Measurements from ENCODE around the gene OTULIN.

OTULIN gene

DNA sequence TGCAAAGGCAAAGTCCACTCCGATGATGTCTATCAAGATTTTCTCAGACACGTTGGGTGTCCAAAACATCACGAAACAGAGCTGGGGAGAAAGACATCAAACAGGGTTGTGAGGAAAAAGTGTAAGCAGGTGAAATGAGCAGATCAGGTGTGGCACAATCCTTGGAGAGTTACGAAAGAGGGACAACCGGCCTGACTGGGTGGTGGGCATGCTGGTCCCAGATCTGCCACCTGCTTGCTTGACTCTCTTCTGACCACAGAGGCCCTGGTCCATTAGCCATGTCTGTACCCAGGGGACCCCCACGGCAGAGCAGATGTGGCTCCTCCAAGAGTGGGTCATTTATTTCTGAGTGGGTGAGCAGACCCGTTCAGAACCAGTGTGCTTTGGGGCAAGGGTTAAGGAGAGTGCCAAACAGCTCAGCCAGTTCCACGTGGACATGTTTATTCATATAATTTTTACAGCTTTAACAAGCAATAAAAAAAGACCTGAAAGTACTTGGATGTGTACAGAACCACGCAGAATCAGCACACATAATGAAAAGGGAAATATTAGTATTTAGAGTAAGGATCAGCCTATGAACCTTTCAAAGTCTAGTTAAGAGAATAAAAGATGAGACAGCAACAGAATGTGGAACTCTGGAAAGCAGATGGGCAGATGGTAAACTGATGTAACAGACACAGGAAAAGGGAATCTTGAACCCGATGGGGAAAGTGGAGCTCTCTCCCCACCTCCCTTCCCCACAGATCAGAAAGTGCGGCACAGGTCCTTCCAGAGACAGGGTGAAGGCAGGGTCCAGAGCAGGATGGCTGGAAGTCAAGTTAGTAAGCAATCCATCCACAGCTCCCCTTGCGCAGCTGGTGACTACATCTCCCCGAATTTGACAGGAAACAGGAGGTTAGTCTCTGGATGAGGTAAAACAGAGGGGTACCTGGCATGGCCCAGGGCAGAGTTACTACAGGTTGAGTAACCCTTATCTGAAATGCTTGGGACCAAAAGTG lies 52.5 kb downstream of the OTULIN start:
- TF ChIP-seq ARNTL (CRISPR knock-in tag; IDR thresholded peaks at IDR 0.05; ENCODE audit: borderline replicate concordance, low read depth) (no peak), ZNF70 (CRISPR knock-in tag; IDR thresholded peaks at IDR 0.05) (no peak), TCF4 (CRISPR knock-in tag; IDR thresholded peaks at IDR 0.05; ENCODE audit: borderline replicate concordance) (no peak), ZC3H10 (CRISPR knock-in tag; IDR thresholded peaks at IDR 0.05) (no peak), BACH2 (CRISPR knock-in tag; IDR thresholded peaks at IDR 0.05; ENCODE audit: borderline replicate concordance) (no peak), PPARA (CRISPR knock-in tag; IDR thresholded peaks at IDR 0.05; ENCODE audit: borderline replicate concordance) (no peak), ZNF565 (CRISPR knock-in tag; conservative IDR thresholded peaks at IDR 0.05; ENCODE audit: low read depth) (no peak), TOX (CRISPR knock-in tag; IDR thresholded peaks at IDR 0.05; ENCODE audit: borderline replicate concordance) (no peak), SNAI2 (CRISPR knock-in tag; IDR thresholded peaks at IDR 0.05) (no peak), OSR1 (CRISPR knock-in tag; IDR thresholded peaks at IDR 0.05) (no peak)
- TF ChIP-seq, protein P1, sequence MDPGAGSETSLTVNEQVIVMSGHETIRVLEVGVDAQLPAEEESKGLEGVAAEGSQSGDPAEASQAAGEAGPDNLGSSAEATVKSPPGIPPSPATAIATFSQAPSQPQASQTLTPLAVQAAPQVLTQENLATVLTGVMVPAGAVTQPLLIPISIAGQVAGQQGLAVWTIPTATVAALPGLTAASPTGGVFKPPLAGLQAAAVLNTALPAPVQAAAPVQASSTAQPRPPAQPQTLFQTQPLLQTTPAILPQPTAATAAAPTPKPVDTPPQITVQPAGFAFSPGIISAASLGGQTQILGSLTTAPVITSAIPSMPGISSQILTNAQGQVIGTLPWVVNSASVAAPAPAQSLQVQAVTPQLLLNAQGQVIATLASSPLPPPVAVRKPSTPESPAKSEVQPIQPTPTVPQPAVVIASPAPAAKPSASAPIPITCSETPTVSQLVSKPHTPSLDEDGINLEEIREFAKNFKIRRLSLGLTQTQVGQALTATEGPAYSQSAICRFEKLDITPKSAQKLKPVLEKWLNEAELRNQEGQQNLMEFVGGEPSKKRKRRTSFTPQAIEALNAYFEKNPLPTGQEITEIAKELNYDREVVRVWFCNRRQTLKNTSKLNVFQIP (CRISPR knock-in tag; IDR thresholded peaks at IDR 0.05; ENCODE audit: borderline replicate concordance, low read depth), result no peak
- TF ChIP-seq, protein P2, sequence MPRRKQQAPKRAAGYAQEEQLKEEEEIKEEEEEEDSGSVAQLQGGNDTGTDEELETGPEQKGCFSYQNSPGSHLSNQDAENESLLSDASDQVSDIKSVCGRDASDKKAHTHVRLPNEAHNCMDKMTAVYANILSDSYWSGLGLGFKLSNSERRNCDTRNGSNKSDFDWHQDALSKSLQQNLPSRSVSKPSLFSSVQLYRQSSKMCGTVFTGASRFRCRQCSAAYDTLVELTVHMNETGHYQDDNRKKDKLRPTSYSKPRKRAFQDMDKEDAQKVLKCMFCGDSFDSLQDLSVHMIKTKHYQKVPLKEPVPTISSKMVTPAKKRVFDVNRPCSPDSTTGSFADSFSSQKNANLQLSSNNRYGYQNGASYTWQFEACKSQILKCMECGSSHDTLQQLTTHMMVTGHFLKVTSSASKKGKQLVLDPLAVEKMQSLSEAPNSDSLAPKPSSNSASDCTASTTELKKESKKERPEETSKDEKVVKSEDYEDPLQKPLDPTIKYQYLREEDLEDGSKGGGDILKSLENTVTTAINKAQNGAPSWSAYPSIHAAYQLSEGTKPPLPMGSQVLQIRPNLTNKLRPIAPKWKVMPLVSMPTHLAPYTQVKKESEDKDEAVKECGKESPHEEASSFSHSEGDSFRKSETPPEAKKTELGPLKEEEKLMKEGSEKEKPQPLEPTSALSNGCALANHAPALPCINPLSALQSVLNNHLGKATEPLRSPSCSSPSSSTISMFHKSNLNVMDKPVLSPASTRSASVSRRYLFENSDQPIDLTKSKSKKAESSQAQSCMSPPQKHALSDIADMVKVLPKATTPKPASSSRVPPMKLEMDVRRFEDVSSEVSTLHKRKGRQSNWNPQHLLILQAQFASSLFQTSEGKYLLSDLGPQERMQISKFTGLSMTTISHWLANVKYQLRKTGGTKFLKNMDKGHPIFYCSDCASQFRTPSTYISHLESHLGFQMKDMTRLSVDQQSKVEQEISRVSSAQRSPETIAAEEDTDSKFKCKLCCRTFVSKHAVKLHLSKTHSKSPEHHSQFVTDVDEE (CRISPR knock-in tag; IDR thresholded peaks at IDR 0.05), result no peak
- TF ChIP-seq, protein P3, sequence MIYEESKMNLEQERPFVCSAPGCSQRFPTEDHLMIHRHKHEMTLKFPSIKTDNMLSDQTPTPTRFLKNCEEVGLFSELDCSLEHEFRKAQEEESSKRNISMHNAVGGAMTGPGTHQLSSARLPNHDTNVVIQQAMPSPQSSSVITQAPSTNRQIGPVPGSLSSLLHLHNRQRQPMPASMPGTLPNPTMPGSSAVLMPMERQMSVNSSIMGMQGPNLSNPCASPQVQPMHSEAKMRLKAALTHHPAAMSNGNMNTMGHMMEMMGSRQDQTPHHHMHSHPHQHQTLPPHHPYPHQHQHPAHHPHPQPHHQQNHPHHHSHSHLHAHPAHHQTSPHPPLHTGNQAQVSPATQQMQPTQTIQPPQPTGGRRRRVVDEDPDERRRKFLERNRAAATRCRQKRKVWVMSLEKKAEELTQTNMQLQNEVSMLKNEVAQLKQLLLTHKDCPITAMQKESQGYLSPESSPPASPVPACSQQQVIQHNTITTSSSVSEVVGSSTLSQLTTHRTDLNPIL (CRISPR knock-in tag; IDR thresholded peaks at IDR 0.05; ENCODE audit: low read depth), result no peak
- TF ChIP-seq, protein P4, sequence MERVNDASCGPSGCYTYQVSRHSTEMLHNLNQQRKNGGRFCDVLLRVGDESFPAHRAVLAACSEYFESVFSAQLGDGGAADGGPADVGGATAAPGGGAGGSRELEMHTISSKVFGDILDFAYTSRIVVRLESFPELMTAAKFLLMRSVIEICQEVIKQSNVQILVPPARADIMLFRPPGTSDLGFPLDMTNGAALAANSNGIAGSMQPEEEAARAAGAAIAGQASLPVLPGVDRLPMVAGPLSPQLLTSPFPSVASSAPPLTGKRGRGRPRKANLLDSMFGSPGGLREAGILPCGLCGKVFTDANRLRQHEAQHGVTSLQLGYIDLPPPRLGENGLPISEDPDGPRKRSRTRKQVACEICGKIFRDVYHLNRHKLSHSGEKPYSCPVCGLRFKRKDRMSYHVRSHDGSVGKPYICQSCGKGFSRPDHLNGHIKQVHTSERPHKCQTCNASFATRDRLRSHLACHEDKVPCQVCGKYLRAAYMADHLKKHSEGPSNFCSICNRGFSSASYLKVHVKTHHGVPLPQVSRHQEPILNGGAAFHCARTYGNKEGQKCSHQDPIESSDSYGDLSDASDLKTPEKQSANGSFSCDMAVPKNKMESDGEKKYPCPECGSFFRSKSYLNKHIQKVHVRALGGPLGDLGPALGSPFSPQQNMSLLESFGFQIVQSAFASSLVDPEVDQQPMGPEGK (CRISPR knock-in tag; IDR thresholded peaks at IDR 0.05; ENCODE audit: borderline replicate concordance), result no peak

DNA sequence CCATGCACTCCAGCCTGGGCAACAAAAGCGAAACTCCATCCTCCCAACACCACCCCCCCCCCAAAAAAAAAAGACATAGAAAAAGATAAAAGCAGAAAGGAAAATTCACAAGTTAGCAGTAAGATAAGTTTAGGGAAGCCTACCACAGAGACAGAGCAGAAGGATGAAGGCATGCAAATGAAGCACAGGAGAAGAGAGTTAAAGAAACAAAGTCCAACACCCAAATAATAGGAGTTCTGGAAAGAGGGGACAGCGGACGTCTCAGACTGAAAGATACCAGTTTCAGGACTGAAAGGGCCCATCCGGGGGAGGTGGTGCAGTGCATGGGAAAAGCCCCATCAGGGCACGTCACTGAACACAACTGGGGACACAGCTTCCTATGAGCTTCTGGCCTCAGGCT lies 54.3 kb downstream of the OTULIN start:
- TF ChIP-seq ZNF70 (CRISPR knock-in tag; IDR thresholded peaks at IDR 0.05), result no peak
- TF ChIP-seq, protein P1 (CRISPR knock-in tag; IDR thresholded peaks at IDR 0.05; ENCODE audit: borderline replicate concordance, low read depth), result no peak
- no peak for TF ChIP-seq SNAI2 (CRISPR knock-in tag; IDR thresholded peaks at IDR 0.05)
- no peak for TF ChIP-seq GLIS3 (CRISPR knock-in tag; IDR thresholded peaks at IDR 0.05)
- no peak for TF ChIP-seq ZFP3 (CRISPR knock-in tag; IDR thresholded peaks at IDR 0.05)
- no peak for TF ChIP-seq BACH2 (CRISPR knock-in tag; IDR thresholded peaks at IDR 0.05; ENCODE audit: borderline replicate concordance)
- TF ChIP-seq, protein P5, sequence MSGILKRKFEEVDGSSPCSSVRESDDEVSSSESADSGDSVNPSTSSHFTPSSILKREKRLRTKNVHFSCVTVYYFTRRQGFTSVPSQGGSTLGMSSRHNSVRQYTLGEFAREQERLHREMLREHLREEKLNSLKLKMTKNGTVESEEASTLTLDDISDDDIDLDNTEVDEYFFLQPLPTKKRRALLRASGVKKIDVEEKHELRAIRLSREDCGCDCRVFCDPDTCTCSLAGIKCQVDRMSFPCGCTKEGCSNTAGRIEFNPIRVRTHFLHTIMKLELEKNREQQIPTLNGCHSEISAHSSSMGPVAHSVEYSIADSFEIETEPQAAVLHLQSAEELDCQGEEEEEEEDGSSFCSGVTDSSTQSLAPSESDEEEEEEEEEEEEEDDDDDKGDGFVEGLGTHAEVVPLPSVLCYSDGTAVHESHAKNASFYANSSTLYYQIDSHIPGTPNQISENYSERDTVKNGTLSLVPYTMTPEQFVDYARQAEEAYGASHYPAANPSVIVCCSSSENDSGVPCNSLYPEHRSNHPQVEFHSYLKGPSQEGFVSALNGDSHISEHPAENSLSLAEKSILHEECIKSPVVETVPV (CRISPR knock-in tag; IDR thresholded peaks at IDR 0.05), result no peak
- no peak for TF ChIP-seq ESRRG (CRISPR knock-in tag; IDR thresholded peaks at IDR 0.05)
- no peak for TF ChIP-seq PPARA (CRISPR knock-in tag; IDR thresholded peaks at IDR 0.05; ENCODE audit: borderline replicate concordance)
- no peak for TF ChIP-seq ZFP30 (CRISPR knock-in tag; IDR thresholded peaks at IDR 0.05)
- no peak for TF ChIP-seq ISL1 (CRISPR knock-in tag; IDR thresholded peaks at IDR 0.05)
- no peak for TF ChIP-seq ZC3H10 (CRISPR knock-in tag; IDR thresholded peaks at IDR 0.05)
- no peak for TF ChIP-seq ZNF8 (CRISPR knock-in tag; IDR thresholded peaks at IDR 0.05)
- TF ChIP-seq, protein P3 (CRISPR knock-in tag; IDR thresholded peaks at IDR 0.05; ENCODE audit: low read depth), result no peak
- TF ChIP-seq CSDC2 (CRISPR knock-in tag; IDR thresholded peaks at IDR 0.05), result no peak
- no peak for TF ChIP-seq TOX (CRISPR knock-in tag; IDR thresholded peaks at IDR 0.05; ENCODE audit: borderline replicate concordance)
- no peak for TF ChIP-seq RARB (CRISPR knock-in tag; IDR thresholded peaks at IDR 0.05)
- TF ChIP-seq ARNTL (CRISPR knock-in tag; IDR thresholded peaks at IDR 0.05; ENCODE audit: borderline replicate concordance, low read depth), result no peak
- ATAC-seq, result no peak

More for the DNA sequence above, 52.5 kb downstream of the OTULIN start:
- ATAC-seq, result no peak

Data from SK-N-SH treated with all-trans-retinoic acid at 6 μM for 48 hours (cell line).